Measurements from ENCODE around the gene MYL3.
A peak's percentile ranks its signal among the peaks of the same experiment; 100 is the strongest.
"Not testable (repeated sequence)": the region's sequence is repeated elsewhere in the genome, so short reads cannot be mapped to it uniquely, and the experiment has no call there.

MYL3 gene

DNA sequence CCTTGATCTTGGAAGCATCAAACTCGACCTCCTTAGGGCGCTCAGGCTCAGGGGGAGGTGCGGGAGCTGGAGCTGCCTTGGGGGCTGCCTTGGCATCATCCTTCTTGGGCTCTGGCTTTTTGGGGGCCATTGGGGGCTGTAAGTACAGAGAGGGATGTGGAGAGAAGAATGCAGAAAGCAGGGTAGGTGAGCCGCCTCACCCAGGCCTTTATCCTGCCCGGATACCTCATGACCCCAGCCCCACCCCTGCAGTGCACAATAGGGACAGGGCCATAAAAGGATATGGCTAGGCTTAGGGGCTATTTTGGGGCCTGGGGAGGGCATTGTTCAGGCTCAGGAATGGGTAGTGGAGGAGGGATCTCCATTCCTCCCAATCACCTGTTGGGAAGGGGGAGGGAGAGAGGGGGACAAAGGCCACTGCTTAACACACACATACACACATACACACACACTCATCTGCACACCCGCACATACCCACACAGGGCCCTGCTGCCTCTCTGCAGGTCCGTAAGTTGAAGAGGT lies at the start of gene MYL3:
MYL3 (minus strand) TSS at position 184 of the 522 bp plus-strand sequence; CDS start at position 130, 54 bp downstream.
- peak; percentile 2 for DNase-seq

DNA sequence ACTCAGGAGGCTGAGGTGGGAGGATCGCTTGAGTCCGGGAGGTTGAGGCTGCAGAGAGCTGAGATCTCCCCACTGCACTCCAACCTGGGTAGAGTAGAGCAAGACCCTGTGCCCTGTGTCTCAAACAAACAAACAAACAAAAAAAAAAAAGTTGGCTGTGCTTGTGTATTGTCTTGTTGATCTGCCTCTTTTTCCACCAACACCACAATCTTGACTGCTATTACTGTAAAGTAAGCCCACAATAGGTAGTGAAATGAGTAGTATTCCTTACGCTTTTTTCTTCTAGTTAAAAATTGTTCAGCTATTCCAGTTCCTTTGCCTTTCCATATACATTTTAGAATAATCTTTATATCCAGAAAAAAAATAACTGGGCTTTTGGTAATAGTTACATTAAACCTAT lies 49.7 kb upstream of the MYL3 start:
- no peak for DNase-seq

DNA sequence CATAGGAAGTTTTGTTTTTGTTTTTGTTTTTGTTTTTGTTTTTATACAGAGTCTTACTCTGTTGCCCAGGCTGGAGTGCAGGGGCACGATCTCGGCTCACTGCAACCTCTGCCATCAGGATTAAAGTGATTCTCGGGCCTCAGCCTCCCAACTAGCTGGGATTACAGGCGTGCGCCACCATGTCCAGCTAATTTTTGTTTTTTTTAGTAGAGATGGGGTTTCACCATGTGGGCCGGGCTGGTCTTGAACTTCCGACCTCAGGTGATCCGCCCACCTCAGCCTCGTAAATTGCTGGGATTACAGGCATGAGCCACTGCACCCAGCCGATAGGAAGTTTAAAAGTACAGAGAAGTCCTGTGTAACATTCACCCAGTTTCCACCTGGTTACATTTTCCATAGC lies 47.7 kb upstream of the MYL3 start:
- DNase-seq, result not testable (repeated sequence)

- no peak for DNase-seq
Measured at GRCh38 chr3:46910166-46910760, 47.0 kb upstream of the MYL3 start.

DNA sequence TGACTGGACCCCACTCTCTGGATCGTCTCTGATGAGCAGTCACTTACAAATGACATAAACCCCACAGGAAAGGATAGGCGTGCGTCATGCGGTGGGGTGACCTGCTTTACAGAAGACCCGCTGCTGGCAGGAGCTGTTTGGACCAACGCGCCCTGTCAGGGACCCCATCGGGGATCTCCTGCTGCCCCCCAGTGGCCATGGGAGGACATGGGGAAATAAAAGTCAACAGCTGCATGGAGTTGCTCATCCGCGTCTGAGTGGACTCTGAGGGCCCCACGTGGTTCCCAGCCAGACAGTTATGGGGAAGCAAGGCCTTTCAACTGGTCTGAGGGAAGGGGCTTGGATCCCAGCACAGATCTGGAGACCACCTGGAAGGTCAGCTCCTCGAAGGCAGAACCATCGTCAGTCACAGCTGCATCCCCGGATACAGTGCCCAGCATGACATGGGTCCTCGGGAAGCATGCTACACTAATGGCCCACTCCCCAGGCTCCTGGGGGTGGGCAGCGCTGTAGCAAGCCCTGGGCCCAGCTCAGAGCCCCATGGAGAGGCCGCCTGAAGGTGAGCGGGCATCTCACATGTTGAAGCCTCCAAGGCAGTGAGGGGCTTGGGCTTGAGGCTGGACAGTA lies 46.4 kb upstream of the MYL3 start:
- peak; percentile 80 for DNase-seq

- DNase-seq, result no peak
Measured at GRCh38 chr3:46908986-46909534, 45.8 kb upstream of the MYL3 start.

DNA sequence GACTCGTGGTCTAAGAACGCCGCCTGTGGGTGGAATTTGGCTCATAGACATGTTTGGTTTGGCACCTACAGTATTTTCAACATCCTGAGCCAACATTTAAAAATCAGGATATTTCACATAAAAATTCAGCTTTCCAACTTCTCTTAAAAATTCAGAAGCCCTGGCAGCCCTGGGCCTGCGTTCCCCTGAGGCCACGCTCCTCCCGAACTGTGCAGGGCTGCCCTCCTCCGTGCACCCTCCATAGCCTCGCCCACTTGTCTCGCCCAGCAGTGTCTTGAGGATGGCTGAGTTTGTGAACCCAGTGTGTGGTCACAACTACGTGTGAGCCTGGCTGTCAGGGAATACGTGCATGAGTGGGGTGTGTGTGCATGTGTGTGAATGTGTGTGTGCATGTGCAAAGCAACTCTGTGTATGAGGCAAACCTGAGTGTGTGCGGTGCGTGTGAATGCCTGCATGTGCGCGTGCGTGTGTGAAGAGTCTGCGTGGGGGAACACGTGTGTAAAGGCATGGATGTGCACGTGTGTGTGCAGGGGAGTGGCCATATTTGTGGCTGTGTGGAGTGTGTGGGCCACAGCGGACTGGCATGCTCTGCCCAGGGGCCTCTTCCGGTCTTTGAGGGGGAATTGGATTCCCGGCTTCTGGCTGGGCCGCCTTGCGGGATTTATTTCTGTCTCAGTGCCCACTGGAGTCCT lies 45.2 kb upstream of the MYL3 start:
- no peak for DNase-seq

DNA sequence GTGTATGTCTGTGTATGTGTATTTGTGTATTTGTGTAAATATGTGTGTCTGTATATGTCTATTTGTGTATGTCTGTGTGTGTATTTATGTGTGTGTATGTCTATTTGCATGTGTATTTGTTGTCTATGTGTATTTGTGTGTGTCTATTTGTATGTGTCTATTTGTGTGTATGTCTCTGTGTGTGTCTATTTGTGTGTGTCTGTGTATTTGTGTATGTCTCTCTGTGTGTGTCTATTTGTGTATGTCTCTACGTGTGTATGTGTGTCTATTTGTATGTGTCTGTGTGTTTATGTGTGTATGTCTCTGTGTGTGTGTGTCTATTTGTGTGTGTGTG lies 44.7 kb upstream of the MYL3 start:
- DNase-seq, result no peak

- no peak for DNase-seq
Measured at GRCh38 chr3:46907271-46907670, 44.0 kb upstream of the MYL3 start.

GRCh38 chr3:46906471-46907058 lies 43.3 kb upstream of the MYL3 start:
- DNase-seq, result no peak

- DNase-seq, result no peak
Measured at GRCh38 chr3:46905661-46906451, 42.6 kb upstream of the MYL3 start.

DNA sequence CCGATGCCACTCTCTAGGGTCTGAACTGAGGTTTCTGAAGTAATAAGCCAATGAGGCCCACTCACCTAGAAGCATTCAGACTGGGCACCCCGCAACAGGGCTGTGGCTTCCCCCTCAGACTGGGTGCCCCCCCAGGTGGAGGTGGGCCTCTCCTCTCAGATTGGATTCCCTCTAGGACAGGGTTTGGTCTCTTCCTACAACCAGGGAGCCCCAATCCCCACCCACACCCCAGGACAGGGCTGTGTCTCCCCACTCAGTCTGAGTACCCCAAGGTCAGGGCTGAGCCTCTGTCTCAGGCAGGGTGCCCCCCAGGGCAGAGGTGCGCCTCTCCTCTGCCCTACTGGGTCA lies 41.9 kb upstream of the MYL3 start:
- no peak for DNase-seq

DNA sequence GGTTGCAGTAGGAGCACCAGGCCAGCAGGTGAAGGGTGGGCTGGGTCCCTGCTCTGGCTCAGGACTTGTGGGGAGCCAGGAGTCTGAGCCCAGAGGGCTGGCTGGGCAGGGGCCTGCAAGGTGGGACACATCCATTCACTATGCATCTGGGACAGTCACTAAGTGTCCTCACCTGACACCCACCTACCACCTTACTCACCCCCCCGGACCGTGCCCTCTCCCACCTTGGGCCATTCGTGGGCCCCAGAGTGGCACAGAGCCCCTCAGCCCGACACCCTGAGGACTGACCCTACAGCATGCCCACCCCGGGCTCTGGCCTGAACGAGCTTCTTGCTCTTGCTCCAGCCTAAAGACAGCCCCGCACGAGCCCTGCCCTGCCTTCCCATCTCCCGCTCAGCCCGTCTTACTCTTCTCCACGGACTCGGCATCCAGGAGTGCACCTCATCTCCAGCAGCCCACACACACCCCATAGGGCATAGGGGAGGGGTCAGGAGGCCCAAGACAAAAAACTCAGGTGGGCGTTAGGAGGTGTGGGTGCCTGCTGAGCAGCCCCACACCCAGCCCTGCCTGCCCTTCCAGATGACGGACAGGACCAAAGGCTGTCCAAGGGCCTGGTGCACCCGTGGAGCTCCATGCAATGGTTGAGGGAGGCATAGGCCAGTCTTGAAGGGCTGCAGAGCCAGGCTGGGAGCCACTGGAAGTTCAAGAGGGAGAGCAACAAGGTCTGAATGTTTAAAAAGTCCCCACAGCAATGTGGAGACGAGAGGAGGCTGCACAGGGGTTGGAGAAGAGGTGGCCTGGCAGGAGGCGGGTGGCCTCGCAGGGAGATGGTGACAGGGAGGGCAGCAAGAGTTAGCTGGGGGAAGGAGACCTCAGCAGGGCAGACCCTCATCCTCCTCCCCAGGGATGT lies 41.3 kb upstream of the MYL3 start:
- DNase-seq, result no peak

- DNase-seq, result no peak
Measured at GRCh38 chr3:46903341-46904302, 40.4 kb upstream of the MYL3 start.

- DNase-seq, result no peak
Measured at GRCh38 chr3:46902188-46902631, 39.0 kb upstream of the MYL3 start.

- no peak for DNase-seq
Measured at GRCh38 chr3:46901591-46902187, 38.4 kb upstream of the MYL3 start.

- DNase-seq, result no peak
Measured at GRCh38 chr3:46901061-46901460, 37.8 kb upstream of the MYL3 start.

- no peak for DNase-seq
Measured at GRCh38 chr3:46900356-46900755, 37.1 kb upstream of the MYL3 start.

DNA sequence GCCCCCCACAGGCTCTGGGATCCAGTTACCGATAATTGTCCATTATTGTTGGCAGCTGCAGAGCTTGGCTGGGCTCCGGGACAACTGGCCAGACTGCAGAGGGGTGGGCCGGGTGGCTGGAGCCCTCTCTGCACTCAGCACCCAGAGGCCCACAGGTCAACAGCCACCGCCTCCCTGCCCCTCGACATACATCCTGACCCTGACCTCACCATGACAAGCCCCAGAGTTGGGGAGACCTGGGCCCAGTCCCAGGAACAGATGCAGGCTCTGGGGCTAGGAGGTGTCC lies 36.7 kb upstream of the MYL3 start:
- no peak for DNase-seq
